Upper lobe of right lung (tissue), 1 donor: ENCODE results near the gene BACE1. TPM values are rescaled to one million over a fixed set of nuclear protein-coding genes. Genes with fewer than 3 reads are reported as not detected.

Source experiments
- ATAC-seq: fragments of 200-7000 bp; cut with Tn5 transposase; one replicate; pipeline ENCODE4 v1.9.1; 2020; ENCODE audit warnings: mild to moderate bottlenecking, moderate library complexity
- DNase-seq: peaks from one replicate; pipeline ENCODE4 v3.0.0-alpha.2; 2020
- H3K27ac ChIP-seq: fragments of 200-600 bp; one replicate; pipeline ENCODE4 v1.8.0; 2022
- H3K27me3 ChIP-seq: fragments of 200-600 bp; one replicate; pipeline ENCODE4 v1.8.0; 2022; ENCODE audit warnings: mild to moderate bottlenecking
- H3K36me3 ChIP-seq: fragments of 200-600 bp; one replicate; pipeline ENCODE4 v1.8.0; 2022
- H3K4me1 ChIP-seq: fragments of 200-600 bp; one replicate; pipeline ENCODE4 v1.8.0; 2022
- H3K4me3 ChIP-seq: fragments of 200-600 bp; one replicate; pipeline ENCODE4 v1.8.0; 2022; ENCODE audit warnings: mild to moderate bottlenecking
- H3K9me3 ChIP-seq: fragments of 200-600 bp; one replicate; pipeline ENCODE4 v1.8.0; 2022
- CTCF ChIP-seq: fragments of 200-600 bp; IDR thresholded peaks from one replicate; pipeline ENCODE4 v1.8.0; 2022; ENCODE audit warnings: antibody characterized with exemption
- intact Hi-C: fragments of 100-400 bp; cut with DNase I; formaldehyde crosslinking; loops from one replicate; pipeline ENCODE4 v1.11.0; 2022
- total RNA-seq: library from RNA; stranded (reverse); fragmentation: NEBNext Ultra II Directional; extraction: Animal tissue kit (Norgen Biotek cat#: 25700); gene quantifications from one replicate; pipeline ENCODE4 v1.2.1, GENCODE V29; 2021
- donor health status: DM: no; HTN: yes; CAD: no; lungs with severe emphysema.

Gene BACE1
- total RNA-seq, 1 donor from 2014 or later: 28.9 TPM

DNA sequence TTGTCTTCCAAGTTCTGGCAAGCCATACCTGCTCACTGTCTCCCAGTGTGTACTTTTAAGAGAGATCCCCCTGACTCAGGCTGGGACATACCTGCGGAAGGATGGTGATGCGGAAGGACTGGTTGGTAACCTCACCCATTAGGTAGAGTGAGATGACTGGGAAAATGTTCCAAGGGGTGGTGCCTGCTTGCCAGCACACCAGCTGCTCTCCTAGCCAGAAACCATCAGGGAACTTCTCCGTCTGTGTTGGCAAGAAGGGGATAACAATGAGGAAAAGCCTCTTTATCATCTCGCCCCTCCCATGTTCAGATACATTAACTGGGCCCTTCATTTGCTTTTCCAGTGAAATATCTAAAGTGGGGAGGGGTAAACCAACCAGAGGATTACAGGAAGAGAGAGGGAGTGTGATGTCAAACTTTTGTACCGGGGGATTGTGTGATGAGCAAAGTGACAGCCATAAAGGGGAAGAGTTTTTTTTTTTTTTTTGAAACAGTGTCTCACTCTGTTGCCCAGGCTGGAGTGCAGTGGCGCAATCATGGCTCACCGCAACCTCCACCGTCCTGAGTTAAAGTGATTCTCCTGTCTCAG, 25.2 kb downstream of the BACE1 start, which contains the start of gene BACE1-AS:
Gene BACE1-AS, plus strand, starts transcription at position 538 of the 588 bp plus-strand sequence.
- Histone ChIP-seq H3K9me3 (no peaks in the 10 kb centered on the region), H3K4me3 (no peak within 1 kb of the TSS), H3K27me3 (no peaks in the 10 kb centered on the region), H3K4me1 (peaks cover 3% of the 10 kb centered on the region), H3K27ac (no peak within 1 kb of the TSS), H3K36me3 (peaks cover 62% of the 10 kb centered on the region)
- ATAC-seq: no peak
- DNase-seq: no peak
- TF ChIP-seq CTCF: no peak
- intact Hi-C loops: no loop called here

- H3K4me1 ChIP-seq: peaks cover 3% of the 10 kb centered on the region
- ATAC-seq (no peak), DNase-seq (no peak)
- intact Hi-C loops: no loop called here
- no peaks in the 10 kb centered on the region for H3K27me3 ChIP-seq
- no peak overlapping the region for H3K4me3 ChIP-seq
- H3K9me3 ChIP-seq: no peaks in the 10 kb centered on the region
- TF ChIP-seq CTCF: no peak
- H3K27ac ChIP-seq: no peak overlapping the region
- H3K36me3 ChIP-seq: peaks cover 66% of the 10 kb centered on the region
These were observed 26.3 kb downstream of the BACE1 start for GRCh38 chr11:117289795-117290194.

- Histone ChIP-seq H3K36me3 (peaks cover 81% of the 10 kb centered on the region), H3K9me3 (no peaks in the 10 kb centered on the region), H3K4me3 (no peak overlapping the region), H3K4me1 (peaks cover 3% of the 10 kb centered on the region), H3K27ac (no peak overlapping the region), H3K27me3 (no peaks in the 10 kb centered on the region)
- TF ChIP-seq CTCF: no peak
- DNase-seq: no peak
- intact Hi-C loops: no loop called here
- ATAC-seq: no peak
These were observed 28.4 kb downstream of the BACE1 start for GRCh38 chr11:117287668-117288067.

DNA sequence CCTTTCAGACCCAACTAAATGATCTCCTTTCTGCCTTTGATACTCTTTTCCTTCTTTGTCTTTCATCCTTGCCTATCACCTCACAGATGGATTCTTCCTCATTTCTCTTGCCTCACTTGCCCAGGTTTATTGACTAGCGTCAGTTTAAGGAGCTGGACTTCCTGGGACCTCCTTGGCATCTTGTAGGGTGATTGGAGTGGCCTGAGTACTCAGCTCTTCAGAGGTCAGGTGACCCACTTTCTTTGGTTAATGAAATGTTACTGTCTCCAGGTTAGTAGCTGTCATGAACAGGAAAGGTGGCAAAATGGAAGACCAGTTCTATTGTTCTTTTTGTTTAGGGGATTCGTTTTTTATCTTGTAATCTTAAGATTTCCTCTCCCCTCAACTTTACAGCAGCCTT, 29.5 kb downstream of the BACE1 start:
- H3K27ac ChIP-seq: no peak overlapping the region
- H3K27me3 ChIP-seq: no peaks in the 10 kb centered on the region
- H3K4me3 ChIP-seq: no peak overlapping the region
- DNase-seq (no peak), ATAC-seq (no peak)
- H3K4me1 ChIP-seq: peaks cover 3% of the 10 kb centered on the region
- intact Hi-C loops: no loop called here
- peaks cover 90% of the 10 kb centered on the region for H3K36me3 ChIP-seq
- TF ChIP-seq CTCF: no peak
- H3K9me3 ChIP-seq: no peaks in the 10 kb centered on the region

DNA sequence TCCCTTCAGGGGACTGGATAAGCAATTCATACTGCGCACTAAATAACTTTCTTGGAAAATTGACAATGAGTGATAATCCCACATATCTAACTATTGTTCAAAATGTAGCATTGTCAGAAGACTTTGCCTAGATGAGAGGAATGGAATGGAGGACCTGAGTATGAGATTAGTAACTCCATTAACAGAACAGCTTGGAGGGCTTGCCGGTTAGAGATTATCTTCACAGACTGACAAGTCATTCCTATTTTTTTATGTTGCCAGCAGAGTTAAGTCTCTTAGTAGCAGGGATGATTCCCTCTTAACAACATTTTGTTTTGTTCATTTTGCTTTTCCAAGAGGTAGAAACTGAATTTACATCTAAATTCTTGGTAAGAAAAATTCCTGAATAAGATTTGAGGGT, 32.0 kb downstream of the BACE1 start:
- no peaks in the 10 kb centered on the region for H3K9me3 ChIP-seq
- no peaks in the 10 kb centered on the region for H3K27me3 ChIP-seq
- peaks cover 82% of the 10 kb centered on the region for H3K36me3 ChIP-seq
- no peak overlapping the region for H3K27ac ChIP-seq
- peaks cover 3% of the 10 kb centered on the region for H3K4me1 ChIP-seq
- TF ChIP-seq CTCF: no peak
- ATAC-seq (no peak), DNase-seq (no peak)
- H3K4me3 ChIP-seq: no peak overlapping the region
- intact Hi-C loops: no loop called here

- DNase-seq (no peak), ATAC-seq (no peak)
- TF ChIP-seq CTCF: no peak
- peaks cover 71% of the 10 kb centered on the region for H3K36me3 ChIP-seq
- no peak overlapping the region for H3K4me3 ChIP-seq
- intact Hi-C loops: no loop called here
- H3K27me3 ChIP-seq: no peaks in the 10 kb centered on the region
- peaks cover 3% of the 10 kb centered on the region for H3K4me1 ChIP-seq
- no peak overlapping the region for H3K27ac ChIP-seq
- H3K9me3 ChIP-seq: no peaks in the 10 kb centered on the region
These were observed 33.1 kb downstream of the BACE1 start for GRCh38 chr11:117282956-117283355.
